GM12892 (cell line): ENCODE data around the gene ADAMTS12.

Source experiments
- DNase-seq: peaks from one replicate; pipeline ENCODE4 v3.0.0; 2011; ENCODE audit not compliant: insufficient read length
- FAIRE-seq: peaks from 2 replicates; lab custom pipeline; 2011; peaks lifted over from hg19 to GRCh38; lab: Jason Lieb, UNC
- POLR2A ChIP-seq: IDR thresholded peaks from 2 replicates; pipeline ENCODE4 v1.6.1; 2011; ENCODE audit warnings: low read depth, low read length, control low read depth
- POLR2AphosphoS5 ChIP-seq: IDR thresholded peaks from 2 replicates; pipeline ENCODE4 v1.6.1; 2011; ENCODE audit warnings: low read depth, low read length, control low read depth
- TAF1 ChIP-seq: IDR thresholded peaks from 2 replicates; pipeline ENCODE4 v1.6.1; 2011; ENCODE audit warnings: low read depth, mild to moderate bottlenecking, control low read depth, low read length, borderline replicate concordance

ADAMTS12 gene

GRCh38 chr5:33816791-33817190 is 75.0 kb downstream of the ADAMTS12 start:
- TF ChIP-seq POLR2AphosphoS5 = no peak
- TF ChIP-seq POLR2A = no peak
- no peak for TF ChIP-seq TAF1
- no peak for FAIRE-seq
- no peak for DNase-seq

GRCh38 chr5:33812746-33813145 is 79.0 kb downstream of the ADAMTS12 start:
- no peak for DNase-seq
- TF ChIP-seq POLR2AphosphoS5 (no peak), TAF1 (no peak), POLR2A (no peak)
- no peak for FAIRE-seq

- DNase-seq (no peak), FAIRE-seq (no peak)
- no peak for TF ChIP-seq POLR2A
- no peak for TF ChIP-seq TAF1
- no peak for TF ChIP-seq POLR2AphosphoS5
Measured at GRCh38 chr5:33810491-33811120, 81.2 kb downstream of the ADAMTS12 start.

GRCh38 chr5:33809936-33810335 is 81.9 kb downstream of the ADAMTS12 start:
- no peak for FAIRE-seq
- DNase-seq = no peak
- TF ChIP-seq POLR2A (no peak), TAF1 (no peak), POLR2AphosphoS5 (no peak)

- DNase-seq (no peak), FAIRE-seq (no peak)
- TF ChIP-seq TAF1 = no peak
- no peak for TF ChIP-seq POLR2A
- TF ChIP-seq POLR2AphosphoS5 = no peak
Measured at GRCh38 chr5:33808699-33809098, 83.1 kb downstream of the ADAMTS12 start.

- FAIRE-seq (no peak), DNase-seq (no peak)
- TF ChIP-seq POLR2AphosphoS5 (no peak), POLR2A (no peak), TAF1 (no peak)
Measured at GRCh38 chr5:33807771-33808170, 84.0 kb downstream of the ADAMTS12 start.

- TF ChIP-seq TAF1 (no peak), POLR2AphosphoS5 (no peak), POLR2A (no peak)
- no peak for DNase-seq
Measured at GRCh38 chr5:33806738-33807442, 84.9 kb downstream of the ADAMTS12 start.

GRCh38 chr5:33801292-33801691 is 90.5 kb downstream of the ADAMTS12 start:
- DNase-seq = no peak
- no peak for FAIRE-seq
- no peak for TF ChIP-seq TAF1
- no peak for TF ChIP-seq POLR2AphosphoS5
- no peak for TF ChIP-seq POLR2A

More at GRCh38 chr5:33806738-33807442, 84.9 kb downstream of the ADAMTS12 start:
- no peak for FAIRE-seq

- TF ChIP-seq POLR2A (no peak), POLR2AphosphoS5 (no peak), TAF1 (no peak)
- DNase-seq (no peak), FAIRE-seq (no peak)
Measured at GRCh38 chr5:33800241-33800950, 91.4 kb downstream of the ADAMTS12 start.

GRCh38 chr5:33795496-33795895 is 96.3 kb downstream of the ADAMTS12 start:
- FAIRE-seq (no peak), DNase-seq (no peak)
- TF ChIP-seq POLR2AphosphoS5 (no peak), POLR2A (no peak), TAF1 (no peak)

GRCh38 chr5:33794550-33795181 is 97.1 kb downstream of the ADAMTS12 start:
- DNase-seq = no peak
- no peak for FAIRE-seq
- TF ChIP-seq TAF1 = no peak
- no peak for TF ChIP-seq POLR2AphosphoS5
- no peak for TF ChIP-seq POLR2A
